Measurements from ENCODE around the gene MAPT. TPM values are rescaled to one million over a fixed set of nuclear protein-coding genes. Genes with fewer than 3 reads are reported as not detected.

MAPT gene
- total and polyA plus RNA-seq, 2 experiments from 2014 or later: 0.37 to 0.71 TPM

GRCh38 chr17:46063241-46063640 lies 168.9 kb downstream of the MAPT start:
- WGBS (ENCODE audit: low lambda C conversion rate, missing lambda C conversion rate): 65% methylated on average over 2 of the region's 2 CpGs
- H3K4me2 ChIP-seq: no peak overlapping the region
- peak; percentile 51 for DNase-seq (ENCODE audit: low spot score)

GRCh38 chr17:46064460-46064859 lies 170.1 kb downstream of the MAPT start:
- no peak overlapping the region for H3K27ac ChIP-seq

More at GRCh38 chr17:46063241-46063640, 168.9 kb downstream of the MAPT start:
- H3K27me3 ChIP-seq: no peaks in the 10 kb centered on the region
- H3K36me3 ChIP-seq (replicated peaks; ENCODE audit: insufficient read depth, low read depth): no peaks in the 10 kb centered on the region
- no peak overlapping the region for H2AFZ ChIP-seq
- H3K9me2 ChIP-seq (replicated peaks; ENCODE audit: insufficient read depth): no peaks in the 10 kb centered on the region
- no peak overlapping the region for H3K4me3 ChIP-seq
- H4K20me1 ChIP-seq (ENCODE audit: insufficient read depth, poor library complexity, severe bottlenecking): peaks cover 3% of the 10 kb centered on the region
- peaks cover 46% of the 10 kb centered on the region for H3K79me2 ChIP-seq
- H3K4me1 ChIP-seq (ENCODE audit: insufficient read depth): no peaks in the 10 kb centered on the region
- TF ChIP-seq EZH2phosphoT487 (IDR thresholded peaks at IDR 0.05; ENCODE audit: low read depth, severe bottlenecking, unreplicated experiment) (no peak), CTCF (IDR thresholded peaks at IDR 0.05; ENCODE audit: poor library complexity) (no peak), EZH2 (IDR thresholded peaks at IDR 0.05; ENCODE audit: borderline replicate concordance) (no peak)
- peak overlapping the region; percentile 12 for H3K27ac ChIP-seq
- no peaks in the 10 kb centered on the region for H3K9me3 ChIP-seq (ENCODE audit: low read depth)

GRCh38 chr17:46071796-46072195 lies 177.4 kb downstream of the MAPT start:
- Histone ChIP-seq H3K4me1 (ENCODE audit: insufficient read depth) (peaks cover 11% of the 10 kb centered on the region), H3K4me3 (no peak overlapping the region), H4K20me1 (ENCODE audit: insufficient read depth, poor library complexity, severe bottlenecking) (peaks cover 58% of the 10 kb centered on the region), H3K79me2 (peaks cover 94% of the 10 kb centered on the region), H3K9me2 (replicated peaks; ENCODE audit: insufficient read depth) (no peaks in the 10 kb centered on the region), H3K27ac (no peak overlapping the region), H2AFZ (no peak overlapping the region), H3K36me3 (replicated peaks; ENCODE audit: insufficient read depth, low read depth) (no peaks in the 10 kb centered on the region), H3K9me3 (ENCODE audit: low read depth) (no peaks in the 10 kb centered on the region), H3K27me3 (no peaks in the 10 kb centered on the region), H3K4me2 (no peak overlapping the region)
- no peak for DNase-seq (ENCODE audit: low spot score)
- TF ChIP-seq CTCF (IDR thresholded peaks at IDR 0.05; ENCODE audit: poor library complexity) (no peak), EZH2phosphoT487 (IDR thresholded peaks at IDR 0.05; ENCODE audit: low read depth, severe bottlenecking, unreplicated experiment) (no peak), EZH2 (IDR thresholded peaks at IDR 0.05; ENCODE audit: borderline replicate concordance) (no peak)
- WGBS (ENCODE audit: low lambda C conversion rate, missing lambda C conversion rate): 64% methylated on average over 5 of the region's 5 CpGs

More at GRCh38 chr17:46064460-46064859, 170.1 kb downstream of the MAPT start:
- no peak overlapping the region for H2AFZ ChIP-seq
- H3K36me3 ChIP-seq (replicated peaks; ENCODE audit: insufficient read depth, low read depth): no peaks in the 10 kb centered on the region
- no peak overlapping the region for H3K4me3 ChIP-seq
- H3K4me1 ChIP-seq (ENCODE audit: insufficient read depth): no peaks in the 10 kb centered on the region
- TF ChIP-seq CTCF (IDR thresholded peaks at IDR 0.05; ENCODE audit: poor library complexity) (no peak), EZH2 (IDR thresholded peaks at IDR 0.05; ENCODE audit: borderline replicate concordance) (no peak), EZH2phosphoT487 (IDR thresholded peaks at IDR 0.05; ENCODE audit: low read depth, severe bottlenecking, unreplicated experiment) (no peak)
- no peaks in the 10 kb centered on the region for H3K9me3 ChIP-seq (ENCODE audit: low read depth)
- peaks cover 56% of the 10 kb centered on the region for H3K79me2 ChIP-seq
- H4K20me1 ChIP-seq (ENCODE audit: insufficient read depth, poor library complexity, severe bottlenecking): peaks cover 14% of the 10 kb centered on the region
- H3K9me2 ChIP-seq (replicated peaks; ENCODE audit: insufficient read depth): no peaks in the 10 kb centered on the region
- H3K27me3 ChIP-seq: no peaks in the 10 kb centered on the region
- no peak overlapping the region for H3K4me2 ChIP-seq
- no peak for DNase-seq (ENCODE audit: low spot score)
- WGBS (ENCODE audit: low lambda C conversion rate, missing lambda C conversion rate): 92% methylated on average over 1 of the region's 1 CpG

- Histone ChIP-seq H3K4me1 (ENCODE audit: insufficient read depth) (peaks cover 11% of the 10 kb centered on the region), H3K4me2 (no peak overlapping the region), H2AFZ (no peak overlapping the region), H3K27me3 (no peaks in the 10 kb centered on the region), H3K27ac (no peak overlapping the region), H4K20me1 (ENCODE audit: insufficient read depth, poor library complexity, severe bottlenecking) (peaks cover 61% of the 10 kb centered on the region), H3K9me2 (replicated peaks; ENCODE audit: insufficient read depth) (no peaks in the 10 kb centered on the region), H3K36me3 (replicated peaks; ENCODE audit: insufficient read depth, low read depth) (no peaks in the 10 kb centered on the region), H3K4me3 (no peak overlapping the region), H3K79me2 (peaks cover 95% of the 10 kb centered on the region), H3K9me3 (ENCODE audit: low read depth) (no peaks in the 10 kb centered on the region)
- DNase-seq (ENCODE audit: low spot score): no peak
- no peak for TF ChIP-seq EZH2phosphoT487 (IDR thresholded peaks at IDR 0.05; ENCODE audit: low read depth, severe bottlenecking, unreplicated experiment)
- TF ChIP-seq CTCF (IDR thresholded peaks at IDR 0.05; ENCODE audit: poor library complexity): no peak
- TF ChIP-seq EZH2 (IDR thresholded peaks at IDR 0.05; ENCODE audit: borderline replicate concordance): no peak
- 90% methylated on average over 1 of the region's 1 CpG for WGBS (ENCODE audit: low lambda C conversion rate, missing lambda C conversion rate)
Measured at GRCh38 chr17:46072998-46073397, 178.6 kb downstream of the MAPT start.
